Chondrocyte (in vitro differentiated cells): ENCODE results near the gene COL25A1. TPM values are rescaled to one million over a fixed set of nuclear protein-coding genes. Genes with fewer than 3 reads are reported as not detected.

ENCODE experiments used
- DNase-seq: peaks from one replicate; pipeline ENCODE4 v3.0.0; 2021; ENCODE audit warnings: mixed read lengths, low spot score
- H3K27ac Mint-ChIP-seq: one replicate; pipeline ENCODE4 v1.8.0; 2021; ENCODE audit warnings: mild to moderate bottlenecking, moderate library complexity, mixed read lengths; ENCODE audit not compliant: unreplicated experiment
- H3K27me3 Mint-ChIP-seq: 2 replicates; pipeline ENCODE4 v1.8.0; 2021; ENCODE audit warnings: low read depth, mixed read lengths
- H3K36me3 Mint-ChIP-seq: 2 replicates; pipeline ENCODE4 v1.8.0; 2021; ENCODE audit warnings: low read depth, mixed read lengths
- H3K4me1 Mint-ChIP-seq: 2 replicates; pipeline ENCODE4 v1.8.0; 2021; ENCODE audit warnings: low read depth, mild to moderate bottlenecking, mixed read lengths
- H3K4me3 Mint-ChIP-seq: one replicate; pipeline ENCODE4 v1.8.0; 2021; ENCODE audit warnings: mild to moderate bottlenecking, moderate library complexity, mixed read lengths; ENCODE audit not compliant: unreplicated experiment
- H3K9me3 Mint-ChIP-seq: 2 replicates; pipeline ENCODE4 v1.8.0; 2021; ENCODE audit warnings: low read depth, mixed read lengths
- CTCF ChIP-seq: fragments of 200-600 bp; sonication (generic); IDR thresholded peaks from 2 replicates; pipeline ENCODE4 v1.5.0; 2021; ENCODE audit warnings: antibody characterized with exemption, mild to moderate bottlenecking, moderate library complexity
- total RNA-seq: library from RNA; stranded (reverse); gene quantifications from 3 replicates; pipeline ENCODE4 v1.2.1, GENCODE V29; 2021

The COL25A1 gene
- total RNA-seq, 1 donor from 2014 or later, result 0.45 TPM

GRCh38 chr4:109291707-109292238 is 10.7 kb downstream of the COL25A1 start:
- no peaks in the 10 kb centered on the region for H3K4me1 Mint-ChIP-seq
- DNase-seq, result no peak
- no peaks in the 10 kb centered on the region for H3K36me3 Mint-ChIP-seq
- no peaks in the 10 kb centered on the region for H3K27me3 Mint-ChIP-seq
- no peaks in the 10 kb centered on the region for H3K9me3 Mint-ChIP-seq
- no peak overlapping the region for H3K27ac Mint-ChIP-seq
- no peak for TF ChIP-seq CTCF
- H3K4me3 Mint-ChIP-seq, result no peak overlapping the region

GRCh38 chr4:109290918-109291317 is 11.5 kb downstream of the COL25A1 start:
- no peaks in the 10 kb centered on the region for H3K4me1 Mint-ChIP-seq
- H3K27ac Mint-ChIP-seq, result no peak overlapping the region
- H3K9me3 Mint-ChIP-seq, result no peaks in the 10 kb centered on the region
- DNase-seq, result no peak
- no peaks in the 10 kb centered on the region for H3K27me3 Mint-ChIP-seq
- H3K36me3 Mint-ChIP-seq, result no peaks in the 10 kb centered on the region
- no peak overlapping the region for H3K4me3 Mint-ChIP-seq
- no peak for TF ChIP-seq CTCF

GRCh38 chr4:109278594-109279031 is 23.8 kb downstream of the COL25A1 start:
- H3K27ac Mint-ChIP-seq, result no peak overlapping the region
- H3K9me3 Mint-ChIP-seq, result no peaks in the 10 kb centered on the region
- H3K27me3 Mint-ChIP-seq, result no peaks in the 10 kb centered on the region
- no peak overlapping the region for H3K4me3 Mint-ChIP-seq
- TF ChIP-seq CTCF, result no peak
- DNase-seq, result no peak
- H3K36me3 Mint-ChIP-seq, result no peaks in the 10 kb centered on the region
- H3K4me1 Mint-ChIP-seq, result no peaks in the 10 kb centered on the region

- no peaks in the 10 kb centered on the region for H3K36me3 Mint-ChIP-seq
Observed at GRCh38 chr4:109276482-109277095, 25.9 kb downstream of the COL25A1 start.

More at GRCh38 chr4:109276482-109277095, 25.9 kb downstream of the COL25A1 start:
- H3K9me3 Mint-ChIP-seq, result no peaks in the 10 kb centered on the region
- H3K27me3 Mint-ChIP-seq, result no peaks in the 10 kb centered on the region
- H3K4me1 Mint-ChIP-seq, result no peaks in the 10 kb centered on the region
- no peak for TF ChIP-seq CTCF
- H3K4me3 Mint-ChIP-seq, result no peak overlapping the region
- no peak for DNase-seq
- H3K27ac Mint-ChIP-seq, result no peak overlapping the region
